Smooth muscle cell (in vitro differentiated cells): ENCODE results near the gene RPL32. TPM values are rescaled to one million over a fixed set of nuclear protein-coding genes. Genes with fewer than 3 reads are reported as not detected.
A peak's percentile ranks its signal among the peaks of the same experiment; 100 is the strongest.

ENCODE experiments used
- DNase-seq: peaks from one replicate; lab custom pipeline; 2025; ENCODE audit not compliant: unreplicated experiment; lab: John Stamatoyannopoulos, UW
- H2AFZ ChIP-seq: fragments of 200-600 bp; sonication (generic); 2 replicates; pipeline ENCODE4 v1.6.0; 2016; ENCODE audit warnings: antibody characterized with exemption, low read depth, mild to moderate bottlenecking
- H3F3A ChIP-seq: fragments of 200-600 bp; sonication (generic); 2 replicates; pipeline ENCODE4 v1.6.0; 2017; ENCODE audit warnings: antibody characterized with exemption, low read depth
- H3K27ac ChIP-seq: fragments of 200-600 bp; sonication (generic); 2 replicates; pipeline ENCODE4 v1.5.1; 2016; ENCODE audit warnings: low read depth, mild to moderate bottlenecking
- H3K27me3 ChIP-seq: fragments of 200-600 bp; sonication (generic); 2 replicates; pipeline ENCODE4 v1.6.1; 2016; ENCODE audit warnings: low read depth, mild to moderate bottlenecking
- H3K36me3 ChIP-seq: fragments of 200-600 bp; sonication (generic); 2 replicates; pipeline ENCODE4 v1.5.1; 2016; ENCODE audit warnings: low read depth
- H3K4me1 ChIP-seq: fragments of 200-600 bp; sonication (generic); 2 replicates; pipeline ENCODE4 v1.5.1; 2016; ENCODE audit warnings: low read depth
- H3K4me2 ChIP-seq: fragments of 200-600 bp; sonication (generic); 2 replicates; pipeline ENCODE4 v1.6.0; 2016; ENCODE audit warnings: mild to moderate bottlenecking
- H3K4me3 ChIP-seq: fragments of 200-600 bp; sonication (generic); 2 replicates; pipeline ENCODE4 v1.5.1; 2016; ENCODE audit warnings: mild to moderate bottlenecking
- H3K79me2 ChIP-seq: fragments of 200-600 bp; sonication (generic); 2 replicates; pipeline ENCODE4 v1.6.0; 2016; ENCODE audit warnings: low read depth, mild to moderate bottlenecking
- H3K9ac ChIP-seq: fragments of 200-600 bp; sonication (generic); 2 replicates; pipeline ENCODE4 v1.6.0; 2016; ENCODE audit warnings: low read depth
- H3K9me3 ChIP-seq: fragments of 200-600 bp; sonication (generic); replicated peaks from 2 replicates; pipeline ENCODE4 v1.5.1; 2016; ENCODE audit warnings: low read depth
- H4K20me1 ChIP-seq: fragments of 200-600 bp; sonication (generic); 2 replicates; pipeline ENCODE4 v1.6.0; 2016; ENCODE audit warnings: low read depth
- CTCF ChIP-seq: fragments of 200-600 bp; sonication (generic); IDR thresholded peaks from 2 replicates; pipeline ENCODE4 v1.5.1; 2017; ENCODE audit warnings: borderline replicate concordance, mild to moderate bottlenecking, antibody characterized with exemption; ENCODE audit not compliant: insufficient read depth, poor library complexity, severe bottlenecking
- WGBS: methylation state at CpG from one replicate; pipeline ENCODE4 v1.1.7; 2016; ENCODE audit warnings: low lambda C conversion rate; 5-methylcytosine and 5-hydroxymethylcytosine counted together
- polyA plus RNA-seq: library from polyadenylated mRNA; unstranded; fragments of >200 nt; fragmentation: Nextera tagmentation; extraction: Ambion mirVana; gene quantifications from 2 replicates; pipeline ENCODE4 v1.2.1, GENCODE V29; 2016
- total RNA-seq: library from RNA; depleted of rRNA; stranded (reverse); fragments of >200 nt; gene quantifications from 2 replicates; pipeline ENCODE4 v1.2.3, GENCODE V29; 2014

RPL32 gene
- total RNA-seq, result 988 and 1,486 TPM in 2 replicates
- 744 and 789 TPM in 2 replicates for polyA plus RNA-seq

GRCh38 chr3:12841149-12841969 lies at the start of gene RPL32:
Gene RPL32, minus strand, starts transcription at chr3:12841565. Its CDS starts 1,328 bp downstream, at chr3:12840237.
- Histone ChIP-seq H3K79me2 (peaks cover 47% of the 10 kb centered on the region), H3K9ac (peak within 1 kb of the TSS; percentile 98), H3K27me3 (no peaks in the 10 kb centered on the region), H3K27ac (peak within 1 kb of the TSS; percentile 95), H2AFZ (peak within 1 kb of the TSS; percentile 84), H3K36me3 (no peaks in the 10 kb centered on the region), H3K4me3 (peak within 1 kb of the TSS; percentile 69), H3F3A (peaks cover 9% of the 10 kb centered on the region), H3K4me1 (peaks cover 32% of the 10 kb centered on the region), H3K9me3 (no peaks in the 10 kb centered on the region), H4K20me1 (peaks cover 48% of the 10 kb centered on the region), H3K4me2 (peak within 1 kb of the TSS; percentile 99)
- WGBS, result under 1% methylated on average over 43 of the region's 43 CpGs
- peak; percentile 35 for DNase-seq
- peak; percentile 65 for TF ChIP-seq CTCF

- H3K27ac ChIP-seq, result no peak overlapping the region
- WGBS, result 87% methylated on average over 10 of the region's 10 CpGs
- no peak for DNase-seq
- H3K9me3 ChIP-seq, result no peaks in the 10 kb centered on the region
- H4K20me1 ChIP-seq, result no peaks in the 10 kb centered on the region
- TF ChIP-seq CTCF, result no peak
- H3K27me3 ChIP-seq, result peaks cover 46% of the 10 kb centered on the region
- no peaks in the 10 kb centered on the region for H3F3A ChIP-seq
- no peak overlapping the region for H3K4me2 ChIP-seq
- H3K79me2 ChIP-seq, result no peaks in the 10 kb centered on the region
- no peaks in the 10 kb centered on the region for H3K4me1 ChIP-seq
- H2AFZ ChIP-seq, result no peak overlapping the region
- no peak overlapping the region for H3K4me3 ChIP-seq
- H3K36me3 ChIP-seq, result no peaks in the 10 kb centered on the region
- H3K9ac ChIP-seq, result no peak overlapping the region
Observed at GRCh38 chr3:12890610-12891390, 49.4 kb upstream of the RPL32 start.

DNA sequence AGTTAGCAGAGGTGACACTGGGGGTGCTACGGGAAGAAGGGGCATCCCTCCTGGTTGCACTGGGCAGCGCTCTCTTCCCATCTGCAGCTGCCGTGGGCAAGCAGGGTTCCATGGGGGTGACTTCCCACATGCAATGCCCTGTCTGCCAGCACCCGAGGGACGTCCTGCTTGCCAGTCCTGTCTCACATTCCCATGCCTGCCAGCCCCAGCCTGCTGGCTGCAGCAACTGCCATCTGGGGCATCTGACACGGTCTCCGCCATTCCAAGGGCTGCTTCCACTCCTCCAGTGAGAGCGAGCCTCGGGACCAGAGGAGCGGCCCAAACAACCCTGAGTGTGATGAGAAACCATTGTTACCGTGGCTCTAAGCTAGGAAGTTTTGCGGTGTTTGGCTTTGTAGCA lies 45.4 kb upstream of the RPL32 start:
- no peak overlapping the region for H3K4me2 ChIP-seq
- H3K4me1 ChIP-seq, result no peaks in the 10 kb centered on the region
- no peaks in the 10 kb centered on the region for H3F3A ChIP-seq
- H3K4me3 ChIP-seq, result no peak overlapping the region
- H3K9me3 ChIP-seq, result no peaks in the 10 kb centered on the region
- no peak for DNase-seq
- no peak overlapping the region for H2AFZ ChIP-seq
- H3K27me3 ChIP-seq, result peaks cover 46% of the 10 kb centered on the region
- H3K9ac ChIP-seq, result no peak overlapping the region
- H4K20me1 ChIP-seq, result no peaks in the 10 kb centered on the region
- H3K36me3 ChIP-seq, result no peaks in the 10 kb centered on the region
- H3K27ac ChIP-seq, result no peak overlapping the region
- 93% methylated on average over 12 of the region's 12 CpGs for WGBS
- no peak for TF ChIP-seq CTCF
- no peaks in the 10 kb centered on the region for H3K79me2 ChIP-seq
